Lower leg skin (tissue), 3 donors: ENCODE data around the gene CENPP.

Experiments used
- CTCF ChIP-seq, 3 donors: fragments of 450-650 bp; IDR thresholded peaks; one replicate each; pipeline ENCODE4 v1.5.1; 2016; ENCODE audit warnings: antibody characterized with exemption in 3 of 3, mild to moderate bottlenecking in 3 of 3, moderate library complexity in 2 of 3
- POLR2A ChIP-seq, 2 donors: fragments of 450-650 bp; IDR thresholded peaks; one replicate each; pipeline ENCODE4 v1.6.1; 2016 to 2017; ENCODE audit warnings: antibody characterized with exemption in 2 of 2, mild to moderate bottlenecking in 1 of 2, moderate library complexity in 1 of 2

- no peak for TF ChIP-seq CTCF (IDR thresholded peaks at IDR 0.05)
- no peak for TF ChIP-seq POLR2A (IDR thresholded peaks at IDR 0.05)
Observed at GRCh38 chr9:92381775-92382174, 56.0 kb downstream of the CENPP start.
